Stimulated activated CD4-positive, alpha-beta T cell treated with anti-CD3 and anti-CD28 coated beads, TNF-alpha, amount 100 ng/mL, for 1 hour (primary cell): ENCODE data around the gene CDK17.
"Not testable (repeated sequence)": the region's sequence is repeated elsewhere in the genome, so short reads cannot be mapped to it uniquely, and the experiment has no call there.

Source experiments
- DNase-seq, 3 donors: peaks; one replicate each; pipeline ENCODE4 v3.0.0-alpha.2; 2020; ENCODE audit warnings: low read depth in 3 of 3, low spot score in 1 of 3

CDK17 gene

DNA sequence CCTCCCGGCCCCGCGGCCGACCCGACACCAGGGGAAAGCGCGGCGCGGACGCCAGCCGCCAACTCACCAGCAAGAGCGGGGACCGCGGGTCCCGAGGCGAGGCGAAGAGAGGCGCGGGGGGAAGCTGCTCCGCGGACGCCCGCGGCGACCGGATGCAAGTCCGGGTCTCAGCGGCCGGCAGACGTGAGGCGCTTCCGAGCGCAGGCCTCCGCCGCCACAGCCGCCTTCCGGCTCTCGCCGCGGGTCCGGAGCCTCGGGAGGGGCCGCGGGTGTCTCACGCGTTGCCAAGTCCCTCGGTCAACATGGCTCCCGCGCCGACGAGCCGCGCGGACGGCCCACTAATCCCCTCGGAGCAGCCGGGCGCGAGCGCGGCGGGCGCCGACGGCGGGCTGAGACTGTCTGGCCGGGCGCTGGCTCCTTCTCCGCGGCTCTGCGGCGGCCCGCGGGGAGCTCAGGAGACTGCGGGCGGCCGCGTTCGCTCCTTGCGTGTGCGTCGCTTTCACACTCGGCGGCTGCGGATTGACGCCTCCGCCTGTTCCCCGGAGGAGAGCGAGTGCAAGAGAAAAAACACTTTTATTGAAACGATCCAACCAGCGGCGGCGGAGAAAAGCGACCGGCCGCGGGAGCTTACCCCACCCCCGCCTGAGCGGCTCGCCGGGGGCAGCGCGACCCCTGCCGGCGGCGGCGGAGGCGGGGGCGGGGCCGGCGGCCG is at the start of gene CDK17:
Gene CDK17 (minus strand): TSS at position 521 of the 712 bp plus-strand sequence. CDS start 65,603 bp downstream, outside the sequence.
- DNase-seq, result peak; percentile 79 to 83 (median 80)

DNA sequence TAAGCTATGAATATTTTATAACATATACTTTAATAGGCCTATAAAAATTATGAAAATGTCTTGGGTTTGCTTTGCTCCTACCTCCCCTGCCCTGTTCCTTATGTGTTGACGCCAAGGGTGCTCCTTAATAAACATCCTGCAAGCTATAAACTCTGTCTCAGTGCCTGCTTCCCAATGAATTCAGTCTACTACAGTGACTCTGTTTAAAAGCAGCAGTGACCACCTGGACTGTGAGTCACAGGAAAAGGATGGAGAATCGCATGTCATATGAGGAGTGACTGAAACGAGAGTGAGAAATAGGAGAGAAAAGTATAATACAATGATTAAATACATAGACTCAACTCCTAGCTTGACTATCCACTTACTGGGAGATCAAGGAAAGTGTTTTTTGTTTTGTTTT is 48.1 kb upstream of the CDK17 start:
- no peak for DNase-seq

DNA sequence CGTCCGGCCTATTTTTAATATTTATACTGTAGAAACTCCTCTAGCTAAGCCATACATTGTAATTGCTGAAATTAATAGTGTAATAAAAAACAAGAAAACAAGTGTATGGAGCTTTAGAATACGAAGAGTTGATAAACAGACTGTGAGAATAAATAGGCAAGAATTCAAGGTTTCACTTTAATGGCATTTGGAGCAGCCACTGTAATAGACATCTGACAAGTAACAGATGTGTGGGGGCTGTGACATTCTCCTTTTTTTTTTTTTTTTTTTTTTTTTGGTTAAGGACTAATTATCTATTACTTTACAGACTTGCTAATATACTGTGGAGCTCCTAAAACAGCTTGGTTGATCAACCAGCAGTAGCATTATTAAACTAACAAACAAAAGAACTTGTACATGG is 47.0 kb upstream of the CDK17 start:
- DNase-seq, result no peak

DNA sequence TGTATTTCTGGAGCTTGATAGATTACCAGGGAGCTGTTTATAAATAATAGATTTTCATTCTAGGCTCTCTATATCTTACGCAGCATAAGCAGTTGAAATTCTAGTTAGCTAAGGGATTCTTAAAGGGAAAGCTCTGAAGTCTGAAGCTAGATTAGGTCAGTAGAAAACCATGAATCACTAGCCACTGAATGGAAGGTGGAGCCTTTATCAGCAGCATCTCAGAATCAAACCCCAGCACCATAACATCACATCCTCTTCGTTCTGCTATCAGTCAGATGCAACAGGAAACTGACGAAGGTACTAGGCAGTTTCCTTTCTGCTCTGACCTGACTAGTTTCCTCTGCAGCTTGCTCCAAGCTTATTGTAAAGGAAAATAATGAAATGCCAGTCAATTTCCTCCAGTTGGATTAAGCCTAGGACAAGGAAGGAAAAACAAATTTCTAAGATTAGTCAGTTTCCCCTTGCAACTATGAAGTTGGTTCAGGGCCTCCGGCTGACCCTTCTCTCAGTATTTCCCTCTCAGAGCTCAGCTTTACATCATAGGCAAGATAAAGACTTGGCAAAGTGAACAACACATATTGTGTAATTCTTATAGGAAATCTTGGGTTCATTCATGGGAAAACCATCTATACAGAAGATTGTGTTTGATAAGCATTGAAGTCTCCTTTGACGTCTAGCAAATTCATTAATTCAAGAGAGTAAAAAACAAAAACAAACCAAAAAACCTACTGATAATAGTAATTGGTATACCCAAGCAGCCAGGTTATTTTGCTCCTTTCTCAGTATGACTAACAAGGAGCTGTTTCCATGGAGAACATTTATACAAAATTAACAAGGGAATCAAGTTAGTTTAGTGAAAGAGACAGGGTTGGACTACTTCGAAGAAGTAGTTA is 45.7 kb upstream of the CDK17 start:
- DNase-seq, result peak in 2 of 3 donors; percentile 37 to 44

GRCh38 chr12:96444399-96444798 is 44.2 kb upstream of the CDK17 start:
- no peak for DNase-seq

DNA sequence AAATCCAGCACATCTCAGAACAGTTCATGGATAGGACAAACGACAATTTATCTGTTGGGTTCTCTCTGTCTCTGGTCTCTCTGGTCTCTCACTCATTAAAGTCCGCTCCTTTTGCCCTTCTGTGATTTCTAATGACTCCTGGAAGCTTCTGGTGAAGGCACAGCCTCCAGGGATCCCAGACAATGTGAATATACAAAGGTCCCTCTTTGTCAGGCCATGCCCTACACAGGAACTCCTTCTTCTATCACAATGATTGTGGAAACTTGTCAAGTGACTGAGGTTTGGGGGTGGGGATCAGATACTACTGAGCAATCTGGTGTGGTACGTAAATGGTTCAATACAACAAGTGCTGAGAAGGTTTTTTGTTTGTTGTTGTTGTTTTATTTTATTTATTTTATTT is 42.7 kb upstream of the CDK17 start:
- DNase-seq, result no peak

GRCh38 chr12:96441816-96442215 is 41.6 kb upstream of the CDK17 start:
- DNase-seq, result no peak

- DNase-seq, result no peak
Measured at GRCh38 chr12:96438330-96438729, 38.1 kb upstream of the CDK17 start.

- DNase-seq, result no peak
Measured at GRCh38 chr12:96437171-96437445, 36.9 kb upstream of the CDK17 start.

DNA sequence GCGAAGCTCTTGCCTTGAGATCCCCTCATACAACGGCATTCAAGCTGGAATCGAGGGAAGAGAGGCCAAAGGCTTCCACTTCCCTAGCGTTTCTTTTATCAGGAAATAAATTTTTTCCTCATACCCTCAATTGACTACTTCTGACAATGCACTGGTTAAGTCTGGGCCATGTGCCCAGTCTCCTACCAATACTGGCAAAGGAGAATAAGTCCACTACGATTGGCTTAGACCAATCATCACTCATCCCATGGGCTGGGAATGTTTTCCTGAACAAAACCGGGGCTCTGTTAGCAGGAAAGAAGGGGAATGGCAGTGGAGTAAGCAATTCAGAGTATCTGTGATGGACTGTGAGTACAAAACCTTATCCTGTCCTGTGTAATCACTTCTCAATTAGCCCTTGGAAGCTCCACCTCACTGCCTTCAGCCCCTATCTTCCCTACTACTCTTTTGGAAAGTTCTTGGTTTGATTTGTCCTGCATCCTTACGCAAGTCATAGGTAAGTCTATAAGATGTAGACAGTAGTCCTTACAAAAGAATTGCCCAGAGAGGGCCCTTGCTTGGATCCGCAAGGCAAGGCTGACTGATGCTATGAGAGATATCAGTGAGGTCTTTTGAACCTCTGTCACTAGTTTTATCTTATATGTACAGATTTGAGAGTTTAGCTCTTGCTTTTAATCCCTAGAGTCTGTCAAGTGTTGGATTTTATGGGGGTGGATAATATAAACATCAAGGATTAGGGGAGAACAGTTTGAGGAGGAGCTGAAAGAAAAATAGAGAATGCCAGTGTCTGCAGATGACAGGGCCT is 36.3 kb upstream of the CDK17 start:
- DNase-seq, result no peak

GRCh38 chr12:96434107-96434506 is 33.9 kb upstream of the CDK17 start:
- DNase-seq, result peak in 2 of 3 donors; percentile 31 to 32

- not testable (repeated sequence) for DNase-seq
Measured at GRCh38 chr12:96432496-96433321, 32.5 kb upstream of the CDK17 start.

DNA sequence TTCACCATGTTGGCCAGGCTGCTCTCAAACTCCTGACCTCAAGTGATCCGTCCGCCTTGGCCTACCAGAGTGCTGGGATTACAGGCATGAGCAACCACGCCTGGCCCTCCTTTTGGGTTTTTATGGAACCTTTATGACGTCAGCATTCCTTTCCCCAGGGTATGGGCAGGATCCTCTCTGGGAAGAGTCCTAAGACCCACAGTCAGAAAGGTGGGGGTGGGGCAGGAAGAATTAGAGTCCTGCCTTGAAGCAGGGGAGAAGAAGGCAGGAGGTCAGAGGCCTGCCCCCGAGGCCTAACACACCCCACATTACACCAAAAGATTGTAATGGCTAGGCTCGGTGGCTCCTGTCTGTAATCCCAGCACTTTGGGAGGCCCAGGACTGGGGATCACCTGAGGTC is 30.8 kb upstream of the CDK17 start:
- no peak for DNase-seq

DNA sequence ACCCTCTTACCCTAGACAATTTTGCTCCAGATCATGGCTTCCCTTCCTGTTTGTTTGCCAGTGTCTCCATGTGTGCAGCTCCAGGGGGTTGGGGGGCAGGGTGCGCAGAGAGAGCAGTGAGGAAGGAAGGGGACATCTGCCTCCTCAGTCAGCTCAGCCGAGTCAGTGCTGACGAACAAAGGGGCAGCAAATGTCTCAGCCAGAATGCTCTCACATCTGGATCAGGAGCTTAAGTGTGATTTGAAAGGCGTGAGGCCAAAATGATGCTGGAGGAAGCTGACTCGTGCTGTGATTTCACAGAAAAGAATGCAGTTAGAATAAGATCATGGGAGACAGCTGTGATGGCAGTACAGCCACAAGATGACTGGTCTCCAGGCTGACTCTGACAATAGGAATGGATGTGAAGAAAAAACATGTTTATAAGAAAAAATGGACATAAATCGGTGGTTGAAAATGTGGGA is 27.1 kb upstream of the CDK17 start:
- DNase-seq, result no peak

GRCh38 chr12:96425951-96426350 is 25.7 kb upstream of the CDK17 start:
- DNase-seq, result no peak

GRCh38 chr12:96425321-96425720 is 25.1 kb upstream of the CDK17 start:
- no peak for DNase-seq

GRCh38 chr12:96424601-96425000 is 24.4 kb upstream of the CDK17 start:
- no peak for DNase-seq

DNA sequence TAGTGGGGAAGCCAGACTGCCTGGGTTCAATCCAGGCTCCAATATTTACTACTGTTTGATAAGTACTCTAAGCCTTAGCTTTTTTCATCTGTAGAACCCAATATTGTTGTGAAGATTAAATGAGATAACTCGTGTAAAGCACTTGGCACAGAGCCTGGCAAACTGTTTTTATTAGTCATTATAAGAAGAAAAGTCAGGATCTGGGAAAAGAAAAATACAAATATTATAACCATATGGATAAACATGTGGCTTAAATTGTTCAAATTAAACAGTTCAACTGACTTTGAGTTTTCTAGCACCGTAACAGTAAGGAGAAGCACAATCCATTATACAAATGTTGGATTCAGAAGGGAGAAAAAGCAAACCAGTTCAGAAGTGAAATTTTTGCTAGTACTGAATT is 22.0 kb upstream of the CDK17 start:
- DNase-seq, result no peak

- DNase-seq, result no peak
Measured at GRCh38 chr12:96421014-96421413, 20.8 kb upstream of the CDK17 start.

DNA sequence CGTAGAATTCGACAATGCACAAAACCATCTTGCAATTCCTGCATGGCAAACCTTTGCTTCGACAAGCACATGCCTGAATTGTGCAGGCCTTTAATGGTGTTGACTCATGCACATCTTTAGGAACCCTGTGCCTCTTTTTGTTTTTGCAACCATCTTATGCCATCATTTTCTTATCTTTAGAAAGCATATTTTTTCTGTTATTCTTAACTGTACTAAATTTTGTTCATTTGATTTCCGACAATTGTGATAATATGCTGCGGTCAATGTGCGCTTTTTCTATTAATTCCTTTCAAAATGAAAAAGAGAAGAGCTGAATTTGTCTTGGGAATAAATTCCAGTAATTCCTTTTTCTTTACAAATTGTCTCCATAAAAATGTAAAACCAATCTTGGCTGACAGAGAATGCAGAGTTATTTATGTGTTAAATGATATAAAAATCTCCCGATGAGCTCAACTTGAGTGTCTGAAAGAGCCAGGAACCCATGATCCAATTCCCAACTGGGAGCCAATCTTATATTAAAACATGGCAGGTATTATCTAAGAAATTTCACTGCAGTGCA is 20.1 kb upstream of the CDK17 start:
- DNase-seq, result no peak
